ENCODE measurements around the gene PAMR1.

PAMR1 gene

DNA sequence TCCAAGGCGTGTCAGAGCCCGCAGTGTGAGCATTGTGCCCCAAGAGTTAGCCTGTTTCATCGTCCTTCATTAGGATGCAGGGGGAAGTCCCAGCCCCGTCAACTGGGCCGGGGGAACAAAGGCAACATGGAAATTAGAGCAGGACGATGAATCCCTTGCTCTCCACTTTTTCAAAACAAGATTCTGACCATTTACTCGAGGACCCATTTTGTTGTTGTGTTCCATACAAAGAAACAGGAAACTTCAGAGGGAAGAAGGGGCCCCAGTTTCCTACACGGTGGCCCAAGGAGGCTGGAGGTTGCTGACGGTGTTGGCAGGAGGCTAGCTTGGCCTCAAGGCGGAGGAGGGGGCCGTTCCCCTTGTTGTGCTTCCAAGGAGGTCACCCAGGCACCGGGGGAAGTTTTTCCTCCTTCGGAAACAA lies 62.1 kb downstream of the PAMR1 start:
- Mint-ChIP-seq H3K27me3 (ENCODE audit: low read depth, poor library complexity) (no peaks in the 10 kb centered on the region), H3K9me3 (no peaks in the 10 kb centered on the region), H3K36me3 (ENCODE audit: low read depth) (peaks cover 40% of the 10 kb centered on the region), H3K4me3 (no peak overlapping the region), H3K27ac (no peak overlapping the region), H3K4me1 (no peaks in the 10 kb centered on the region)
- no peak for TF ChIP-seq CTCF (IDR thresholded peaks at IDR 0.05)
- DNase-seq, result no peak

DNA sequence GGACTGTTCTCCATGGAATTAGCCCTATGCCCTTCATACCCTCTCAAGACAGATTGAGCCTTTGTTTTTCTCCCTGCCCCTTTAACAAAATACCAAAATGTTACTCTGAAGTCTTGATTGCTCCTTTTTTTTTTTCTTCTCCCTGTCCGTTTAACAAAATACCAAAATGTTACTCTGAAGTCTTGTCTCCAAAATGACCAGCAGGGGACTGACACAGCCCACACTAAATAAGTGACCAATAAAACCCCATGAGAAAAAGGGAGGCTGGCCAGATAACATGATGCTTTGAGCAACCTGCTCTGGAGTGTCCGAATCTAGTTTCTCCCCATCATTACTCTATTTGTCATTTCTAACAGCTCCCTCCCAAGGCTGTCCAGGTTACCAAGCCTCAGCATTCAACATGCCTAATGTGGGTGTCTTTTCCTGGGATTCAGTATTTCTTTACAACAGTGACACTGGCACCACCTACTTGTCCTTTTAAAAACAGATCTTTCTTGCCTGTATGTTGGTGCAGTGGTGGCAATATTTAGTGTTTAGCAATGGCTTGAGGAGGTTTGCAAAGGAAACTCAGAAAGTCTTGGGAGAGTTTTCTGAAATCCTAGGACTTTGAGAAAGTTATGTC lies 63.4 kb downstream of the PAMR1 start:
- H3K27me3 Mint-ChIP-seq (ENCODE audit: low read depth, poor library complexity), result no peaks in the 10 kb centered on the region
- no peak for TF ChIP-seq CTCF (IDR thresholded peaks at IDR 0.05)
- H3K4me1 Mint-ChIP-seq, result no peaks in the 10 kb centered on the region
- no peak overlapping the region for H3K27ac Mint-ChIP-seq
- H3K4me3 Mint-ChIP-seq, result no peak overlapping the region
- no peak for DNase-seq
- no peaks in the 10 kb centered on the region for H3K9me3 Mint-ChIP-seq
- H3K36me3 Mint-ChIP-seq (ENCODE audit: low read depth), result peaks cover 27% of the 10 kb centered on the region

GRCh38 chr11:35459489-35459888 lies 65.9 kb downstream of the PAMR1 start:
- Mint-ChIP-seq H3K4me3 (no peak overlapping the region), H3K4me1 (no peaks in the 10 kb centered on the region), H3K27me3 (ENCODE audit: low read depth, poor library complexity) (no peaks in the 10 kb centered on the region), H3K27ac (no peak overlapping the region), H3K9me3 (no peaks in the 10 kb centered on the region), H3K36me3 (ENCODE audit: low read depth) (peaks cover 36% of the 10 kb centered on the region)
- TF ChIP-seq CTCF (IDR thresholded peaks at IDR 0.05), result no peak
- no peak for DNase-seq

- Mint-ChIP-seq H3K4me1 (no peaks in the 10 kb centered on the region), H3K36me3 (ENCODE audit: low read depth) (peaks cover 36% of the 10 kb centered on the region), H3K4me3 (no peak overlapping the region), H3K9me3 (no peaks in the 10 kb centered on the region), H3K27ac (no peak overlapping the region), H3K27me3 (ENCODE audit: low read depth, poor library complexity) (no peaks in the 10 kb centered on the region)
- TF ChIP-seq CTCF (IDR thresholded peaks at IDR 0.05), result no peak
- DNase-seq, result no peak
These were observed 66.6 kb downstream of the PAMR1 start for GRCh38 chr11:35458846-35459245.

GRCh38 chr11:35454362-35454761 lies 71.1 kb downstream of the PAMR1 start:
- H3K36me3 Mint-ChIP-seq (ENCODE audit: low read depth), result peaks cover 57% of the 10 kb centered on the region
- peaks cover 5% of the 10 kb centered on the region for H3K27me3 Mint-ChIP-seq (ENCODE audit: low read depth, poor library complexity)
- DNase-seq, result no peak
- no peaks in the 10 kb centered on the region for H3K4me1 Mint-ChIP-seq
- no peak for TF ChIP-seq CTCF (IDR thresholded peaks at IDR 0.05)
- H3K27ac Mint-ChIP-seq, result no peak overlapping the region
- peaks cover 27% of the 10 kb centered on the region for H3K9me3 Mint-ChIP-seq
- H3K4me3 Mint-ChIP-seq, result no peak overlapping the region

DNA sequence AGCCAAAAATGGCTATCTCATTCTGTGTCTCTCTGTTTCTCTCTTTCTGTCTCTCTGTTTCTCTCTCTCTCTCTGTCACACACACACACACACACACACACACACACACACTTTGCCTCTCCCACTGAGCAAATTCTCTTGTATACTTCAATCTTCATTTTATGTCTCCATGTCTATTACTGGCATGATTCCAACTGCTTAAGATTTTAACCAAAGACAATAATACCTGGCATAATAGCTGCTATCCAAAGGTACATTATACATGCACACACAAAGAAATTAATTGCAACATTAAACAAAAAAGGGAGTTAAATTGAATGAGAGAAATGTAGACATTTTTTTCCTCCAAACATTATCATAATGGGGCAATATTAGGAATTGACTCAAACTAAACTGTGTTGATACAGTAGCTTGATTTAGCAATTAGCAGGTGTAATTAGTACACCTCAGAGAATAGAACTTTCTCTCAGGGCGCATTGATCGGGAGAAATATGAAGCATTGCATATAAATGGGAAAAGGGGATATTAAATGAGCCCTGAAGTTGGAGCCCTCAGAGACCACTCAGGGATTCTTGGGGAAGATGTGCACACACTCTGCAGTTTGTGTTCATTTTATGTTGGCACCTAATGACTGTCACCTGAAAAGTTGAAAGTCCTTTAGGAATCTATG lies 88.7 kb downstream of the PAMR1 start:
- no peaks in the 10 kb centered on the region for H3K9me3 Mint-ChIP-seq
- TF ChIP-seq CTCF (IDR thresholded peaks at IDR 0.05), result no peak
- H3K27me3 Mint-ChIP-seq (ENCODE audit: low read depth, poor library complexity), result peaks cover 50% of the 10 kb centered on the region
- H3K4me3 Mint-ChIP-seq, result no peak overlapping the region
- H3K4me1 Mint-ChIP-seq, result no peaks in the 10 kb centered on the region
- H3K36me3 Mint-ChIP-seq (ENCODE audit: low read depth), result peaks cover 50% of the 10 kb centered on the region
- no peak for DNase-seq
- H3K27ac Mint-ChIP-seq, result no peak overlapping the region
